ENCODE results near the gene PID1. TPM values are rescaled to one million over a fixed set of nuclear protein-coding genes. Genes with fewer than 3 reads are reported as not detected.

PID1 gene
- total RNA-seq, 4 donors from 2014 or later: 1.0 to 33.0 (median 8.4) TPM

- H3K36me3 ChIP-seq: no peaks in the 10 kb centered on the region
Measured at GRCh38 chr2:229051798-229052197, 219.3 kb downstream of the PID1 start.

GRCh38 chr2:229050133-229050532 is 221.0 kb downstream of the PID1 start:
- Histone ChIP-seq H3K9me3 (no peaks in the 10 kb centered on the region), H3K27me3 (no peaks in the 10 kb centered on the region), H3K36me3 (no peaks in the 10 kb centered on the region), H3K4me1 (no peaks in the 10 kb centered on the region), H3K27ac (no peak overlapping the region), H3K4me3 (no peak overlapping the region)
- 82 to 92% methylated on average over 5 of the region's 5 CpGs for WGBS, 2 donors
- TF ChIP-seq CTCF (IDR thresholded peaks at IDR 0.05) (no peak), POLR2A (IDR thresholded peaks at IDR 0.05) (no peak)
- intact Hi-C loops (cut with DNase I): no loop called here
- DNase-seq: no peak

More at GRCh38 chr2:229051798-229052197, 219.3 kb downstream of the PID1 start:
- Histone ChIP-seq H3K4me1 (no peaks in the 10 kb centered on the region), H3K4me3 (no peak overlapping the region), H3K9me3 (no peaks in the 10 kb centered on the region), H3K27ac (no peak overlapping the region), H3K27me3 (no peaks in the 10 kb centered on the region)
- DNase-seq: no peak
- 54 to 81% methylated on average over 2 of the region's 2 CpGs for WGBS, 2 donors
- no peak for TF ChIP-seq CTCF (IDR thresholded peaks at IDR 0.05)
- no peak for TF ChIP-seq POLR2A (IDR thresholded peaks at IDR 0.05)
- intact Hi-C loops (cut with DNase I): no loop called here

DNA sequence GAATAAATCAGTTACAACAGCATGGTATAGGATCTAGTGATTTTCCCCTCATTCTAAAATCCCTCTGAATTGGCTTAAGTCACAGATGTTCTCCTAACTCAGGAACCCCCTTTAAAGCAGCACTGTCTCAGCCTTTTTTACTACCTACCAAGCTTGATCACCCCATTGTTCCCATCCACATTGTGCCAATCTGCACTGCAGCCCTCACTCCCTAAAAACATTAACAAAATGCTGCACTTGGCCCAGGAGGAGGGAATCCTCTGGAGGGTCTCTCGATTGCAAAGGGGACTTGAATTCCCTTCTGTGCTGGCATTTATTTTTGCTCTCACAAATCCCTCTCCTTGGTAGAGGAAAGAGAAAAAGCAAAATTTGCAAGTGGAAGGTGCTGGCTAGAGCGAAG is 223.0 kb downstream of the PID1 start:
- WGBS, 2 donors: 67 to 73% methylated on average over 2 of the region's 2 CpGs
- H3K36me3 ChIP-seq: no peaks in the 10 kb centered on the region
- H3K9me3 ChIP-seq: no peaks in the 10 kb centered on the region
- DNase-seq: no peak
- intact Hi-C loops (cut with DNase I): no loop called here
- H3K4me1 ChIP-seq: no peaks in the 10 kb centered on the region
- no peak overlapping the region for H3K27ac ChIP-seq
- no peaks in the 10 kb centered on the region for H3K27me3 ChIP-seq
- TF ChIP-seq POLR2A (IDR thresholded peaks at IDR 0.05): no peak
- no peak for TF ChIP-seq CTCF (IDR thresholded peaks at IDR 0.05)
- no peak overlapping the region for H3K4me3 ChIP-seq

GRCh38 chr2:229045671-229046070 is 225.4 kb downstream of the PID1 start:
- no peaks in the 10 kb centered on the region for H3K4me1 ChIP-seq
- intact Hi-C loops (cut with DNase I): no loop called here
- H3K9me3 ChIP-seq: no peaks in the 10 kb centered on the region
- no peaks in the 10 kb centered on the region for H3K27me3 ChIP-seq
- no peak for DNase-seq
- H3K36me3 ChIP-seq: no peaks in the 10 kb centered on the region
- H3K27ac ChIP-seq: no peak overlapping the region
- WGBS, 2 donors: 77 to 89% methylated on average over 3 to 4 of the region's 4 CpGs
- no peak for TF ChIP-seq POLR2A (IDR thresholded peaks at IDR 0.05)
- no peak for TF ChIP-seq CTCF (IDR thresholded peaks at IDR 0.05)
- H3K4me3 ChIP-seq: no peak overlapping the region

- Histone ChIP-seq H3K4me1 (no peaks in the 10 kb centered on the region), H3K4me3 (no peak overlapping the region), H3K9me3 (no peaks in the 10 kb centered on the region), H3K27ac (no peak overlapping the region), H3K27me3 (no peaks in the 10 kb centered on the region), H3K36me3 (no peaks in the 10 kb centered on the region)
- TF ChIP-seq CTCF (IDR thresholded peaks at IDR 0.05) (no peak), POLR2A (IDR thresholded peaks at IDR 0.05) (no peak)
- DNase-seq: no peak
- WGBS, 2 donors: 29 to 44% methylated on average over 4 of the region's 4 CpGs
- intact Hi-C loops (cut with DNase I): no loop called here
Measured at GRCh38 chr2:229044581-229044980, 226.5 kb downstream of the PID1 start.

All from esophagus squamous epithelium (tissue), 5 donors.